HepG2 (cell line): ENCODE results near the gene PRDX3. TPM values are rescaled to one million over a fixed set of nuclear protein-coding genes. Genes with fewer than 3 reads are reported as not detected.

Source experiments
- AGO2 ChIP-seq: fragments of 200-400 bp; formaldehyde crosslinking; optimal IDR thresholded peaks from 2 replicates; pipeline ENCODE3; 2017; ENCODE audit warnings: mild to moderate bottlenecking, low read depth, low read length, moderate library complexity
- ARNTL ChIP-seq: sonication (generic); formaldehyde crosslinking; IDR thresholded peaks from 2 replicates; pipeline ENCODE4 v1.4.0; 2020; ENCODE audit warnings: mild to moderate bottlenecking, missing genetic modification reagents
- ATAD3A ChIP-seq: sonication (generic); formaldehyde crosslinking; IDR thresholded peaks from 2 replicates; pipeline ENCODE4 v1.4.0; 2020; ENCODE audit warnings: missing genetic modification reagents
- DMAP1 ChIP-seq: IDR thresholded peaks from 2 replicates; pipeline ENCODE4 v1.6.1; 2016
- EHMT2 ChIP-seq: fragments of 200-600 bp; sonication (generic); IDR thresholded peaks from 2 replicates; pipeline ENCODE4 v1.7.0; 2017; ENCODE audit warnings: antibody characterized with exemption, low read depth, low read length, borderline replicate concordance
- ELF1 ChIP-seq: sonication (generic); formaldehyde crosslinking; IDR thresholded peaks from 2 replicates; pipeline ENCODE4 v1.4.0; 2020; ENCODE audit warnings: missing genetic modification reagents
- GLI4 ChIP-seq: sonication (generic); formaldehyde crosslinking; IDR thresholded peaks from 2 replicates; pipeline ENCODE4 v1.5.1; 2020; ENCODE audit warnings: missing genetic modification reagents, mild to moderate bottlenecking, moderate library complexity, borderline replicate concordance
- GZF1 ChIP-seq: sonication (generic); formaldehyde crosslinking; IDR thresholded peaks from 2 replicates; pipeline ENCODE4 v1.5.1; 2020; ENCODE audit warnings: mild to moderate bottlenecking, missing genetic modification reagents
- HMG20A ChIP-seq: IDR thresholded peaks from 2 replicates; pipeline ENCODE4 v1.6.1; 2016; ENCODE audit warnings: borderline replicate concordance
- HOXA5 ChIP-seq: sonication (generic); formaldehyde crosslinking; IDR thresholded peaks from 2 replicates; pipeline ENCODE4 v1.4.0; 2020; ENCODE audit warnings: missing genetic modification reagents
- KDM3A ChIP-seq: IDR thresholded peaks from 2 replicates; pipeline ENCODE4 v1.6.1; 2018; ENCODE audit warnings: low read depth, missing compliant biosample characterization
- NFYB ChIP-seq: sonication (generic); formaldehyde crosslinking; IDR thresholded peaks from 2 replicates; pipeline ENCODE4 v1.4.0; 2020; ENCODE audit warnings: missing genetic modification reagents
- NONO ChIP-seq, 2 experiments: fragments of 450-650 bp in 1 of 2; sonication (generic) in 1 of 2; formaldehyde crosslinking in 1 of 2; IDR thresholded peaks in 1 of 2; conservative IDR thresholded peaks in 1 of 2; 2 replicates each; pipeline versions ENCODE4 v1.6.1 to v1.8.0; 2017 to 2022; ENCODE audit warnings: mild to moderate bottlenecking in 1 of 2, missing genetic modification reagents in 1 of 2, moderate library complexity in 1 of 2
- RFX1 ChIP-seq: fragments of 450-650 bp; IDR thresholded peaks from 2 replicates; pipeline ENCODE4 v1.6.1; 2017
- ZNF251 ChIP-seq: sonication (generic); formaldehyde crosslinking; IDR thresholded peaks from 2 replicates; pipeline ENCODE4 v1.9.0; 2021; ENCODE audit warnings: mild to moderate bottlenecking, missing genetic modification reagents
- ZNF253 ChIP-seq: sonication (generic); formaldehyde crosslinking; IDR thresholded peaks from 2 replicates; pipeline ENCODE4 v1.8.0; 2022; ENCODE audit warnings: mild to moderate bottlenecking, missing genetic modification reagents, borderline replicate concordance
- ZNF256 ChIP-seq: sonication (generic); formaldehyde crosslinking; conservative IDR thresholded peaks from 2 replicates; pipeline ENCODE4 v1.4.0; 2020; ENCODE audit warnings: missing genetic modification reagents
- ZSCAN21 ChIP-seq: sonication (generic); formaldehyde crosslinking; IDR thresholded peaks from 2 replicates; pipeline ENCODE4 v1.8.0; 2022; ENCODE audit warnings: mild to moderate bottlenecking, missing genetic modification reagents, moderate library complexity, borderline replicate concordance
- polyA plus RNA-seq, 8 experiments: library from polyadenylated mRNA; depleted of rRNA in 3 of 8; stranded (reverse) in 7 of 8; unstranded in 1 of 8; fragments of >200 nt; fragmentation: Illumina TruSeq in 4 of 8; extraction: Trizol in 4 of 8; gene quantifications; 2 replicates each; pipeline versions ENCODE4 v1.2.1 to v1.2.3, GENCODE V29; 2011 to 2016; ENCODE audit warnings: low read depth in 4 of 8, missing spikeins in 1 of 8, mixed read lengths in 1 of 8; ENCODE audit not compliant: insufficient read depth in 1 of 8
- total RNA-seq, 5 experiments: library from RNA; depleted of rRNA; stranded (reverse); fragments of >200 nt; fragmentation: Illumina TruSeq; extraction: Trizol; gene quantifications; 2 replicates each; pipeline ENCODE4 v1.2.3, GENCODE V29; 2016; ENCODE audit warnings: low read depth in 1 of 5
- TF ChIP-seq, protein P1 (sequence below): sonication (generic); formaldehyde crosslinking; IDR thresholded peaks from 2 replicates; pipeline ENCODE4 v1.9.0; 2022; ENCODE audit warnings: low read depth, missing genetic modification reagents
- TF ChIP-seq, protein P2 (sequence below): sonication (generic); formaldehyde crosslinking; IDR thresholded peaks from 2 replicates; pipeline ENCODE4 v1.4.0; 2020; ENCODE audit warnings: missing genetic modification reagents, mild to moderate bottlenecking, borderline replicate concordance
- TF ChIP-seq, protein P3 (sequence below), 2 experiments: sonication (generic) in 1 of 2; formaldehyde crosslinking in 1 of 2; IDR thresholded peaks; 2 replicates each; pipeline versions ENCODE4 v1.4.0 to v1.6.1; 2018 to 2020; ENCODE audit warnings: missing genetic modification reagents in 2 of 2, borderline replicate concordance in 1 of 2, low read depth in 1 of 2, mild to moderate bottlenecking in 1 of 2, missing biosample characterization in 1 of 2
- TF ChIP-seq, protein P4 (sequence below): sonication (generic); formaldehyde crosslinking; IDR thresholded peaks from 2 replicates; pipeline ENCODE4 v1.5.0; 2020; ENCODE audit warnings: missing genetic modification reagents
- TF ChIP-seq, protein P5 (sequence below): sonication (generic); formaldehyde crosslinking; IDR thresholded peaks from 2 replicates; pipeline ENCODE4 v1.4.0; 2020; ENCODE audit warnings: mild to moderate bottlenecking, missing genetic modification reagents

PRDX3 gene
- total and polyA plus RNA-seq, 2 of the 13 experiments (the other 11 are each of a cell fraction or from before 2014, with no cell fraction given), result 407 to 565 TPM

DNA sequence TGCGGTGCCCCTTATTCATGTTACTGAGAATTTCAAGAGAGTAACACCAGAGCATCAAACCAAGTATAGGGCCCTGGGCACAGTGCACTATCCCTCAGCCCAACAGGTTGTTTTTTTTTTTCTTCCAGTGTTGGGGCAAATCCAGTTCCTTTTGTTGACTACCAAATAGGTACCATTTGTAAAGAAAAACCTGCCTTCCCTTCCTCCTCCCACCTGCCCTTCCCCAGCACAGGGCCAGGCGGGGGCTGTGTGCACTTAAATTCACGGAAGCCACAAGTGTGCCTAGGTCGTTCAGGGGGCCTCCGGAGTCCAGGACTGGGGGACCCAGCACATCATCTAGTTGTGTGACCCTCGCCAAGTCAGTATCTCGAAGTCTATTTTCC lies 12.5 kb downstream of the PRDX3 start (continued):
- TF ChIP-seq AGO2, result peak; percentile 70
- TF ChIP-seq, protein P1, sequence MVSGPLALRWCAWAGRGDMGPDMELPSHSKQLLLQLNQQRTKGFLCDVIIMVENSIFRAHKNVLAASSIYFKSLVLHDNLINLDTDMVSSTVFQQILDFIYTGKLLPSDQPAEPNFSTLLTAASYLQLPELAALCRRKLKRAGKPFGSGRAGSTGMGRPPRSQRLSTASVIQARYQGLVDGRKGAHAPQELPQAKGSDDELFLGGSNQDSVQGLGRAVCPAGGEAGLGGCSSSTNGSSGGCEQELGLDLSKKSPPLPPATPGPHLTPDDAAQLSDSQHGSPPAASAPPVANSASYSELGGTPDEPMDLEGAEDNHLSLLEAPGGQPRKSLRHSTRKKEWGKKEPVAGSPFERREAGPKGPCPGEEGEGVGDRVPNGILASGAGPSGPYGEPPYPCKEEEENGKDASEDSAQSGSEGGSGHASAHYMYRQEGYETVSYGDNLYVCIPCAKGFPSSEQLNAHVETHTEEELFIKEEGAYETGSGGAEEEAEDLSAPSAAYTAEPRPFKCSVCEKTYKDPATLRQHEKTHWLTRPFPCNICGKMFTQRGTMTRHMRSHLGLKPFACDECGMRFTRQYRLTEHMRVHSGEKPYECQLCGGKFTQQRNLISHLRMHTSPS (CRISPR knock-in tag), result no peak
- TF ChIP-seq EHMT2, result no peak
- no peak for TF ChIP-seq ZSCAN21 (CRISPR knock-in tag)
- TF ChIP-seq, protein P2, sequence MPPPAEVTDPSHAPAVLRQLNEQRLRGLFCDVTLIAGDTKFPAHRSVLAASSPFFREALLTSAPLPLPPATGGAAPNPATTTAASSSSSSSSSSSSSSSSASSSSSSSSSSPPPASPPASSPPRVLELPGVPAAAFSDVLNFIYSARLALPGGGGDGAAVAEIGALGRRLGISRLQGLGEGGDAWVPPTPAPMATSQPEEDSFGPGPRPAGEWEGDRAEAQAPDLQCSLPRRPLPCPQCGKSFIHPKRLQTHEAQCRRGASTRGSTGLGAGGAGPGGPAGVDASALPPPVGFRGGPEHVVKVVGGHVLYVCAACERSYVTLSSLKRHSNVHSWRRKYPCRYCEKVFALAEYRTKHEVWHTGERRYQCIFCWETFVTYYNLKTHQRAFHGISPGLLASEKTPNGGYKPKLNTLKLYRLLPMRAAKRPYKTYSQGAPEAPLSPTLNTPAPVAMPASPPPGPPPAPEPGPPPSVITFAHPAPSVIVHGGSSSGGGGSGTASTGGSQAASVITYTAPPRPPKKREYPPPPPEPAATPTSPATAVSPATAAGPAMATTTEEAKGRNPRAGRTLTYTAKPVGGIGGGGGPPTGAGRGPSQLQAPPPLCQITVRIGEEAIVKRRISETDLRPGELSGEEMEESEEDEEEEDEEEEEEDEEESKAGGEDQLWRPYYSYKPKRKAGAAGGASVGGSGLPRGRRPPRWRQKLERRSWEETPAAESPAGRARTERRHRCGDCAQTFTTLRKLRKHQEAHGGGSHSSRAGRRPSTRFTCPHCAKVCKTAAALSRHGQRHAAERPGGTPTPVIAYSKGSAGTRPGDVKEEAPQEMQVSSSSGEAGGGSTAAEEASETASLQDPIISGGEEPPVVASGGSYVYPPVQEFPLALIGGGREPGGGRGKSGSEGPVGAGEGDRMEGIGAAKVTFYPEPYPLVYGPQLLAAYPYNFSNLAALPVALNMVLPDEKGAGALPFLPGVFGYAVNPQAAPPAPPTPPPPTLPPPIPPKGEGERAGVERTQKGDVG (CRISPR knock-in tag), result no peak
- no peak for TF ChIP-seq ARNTL
- TF ChIP-seq, protein P3, sequence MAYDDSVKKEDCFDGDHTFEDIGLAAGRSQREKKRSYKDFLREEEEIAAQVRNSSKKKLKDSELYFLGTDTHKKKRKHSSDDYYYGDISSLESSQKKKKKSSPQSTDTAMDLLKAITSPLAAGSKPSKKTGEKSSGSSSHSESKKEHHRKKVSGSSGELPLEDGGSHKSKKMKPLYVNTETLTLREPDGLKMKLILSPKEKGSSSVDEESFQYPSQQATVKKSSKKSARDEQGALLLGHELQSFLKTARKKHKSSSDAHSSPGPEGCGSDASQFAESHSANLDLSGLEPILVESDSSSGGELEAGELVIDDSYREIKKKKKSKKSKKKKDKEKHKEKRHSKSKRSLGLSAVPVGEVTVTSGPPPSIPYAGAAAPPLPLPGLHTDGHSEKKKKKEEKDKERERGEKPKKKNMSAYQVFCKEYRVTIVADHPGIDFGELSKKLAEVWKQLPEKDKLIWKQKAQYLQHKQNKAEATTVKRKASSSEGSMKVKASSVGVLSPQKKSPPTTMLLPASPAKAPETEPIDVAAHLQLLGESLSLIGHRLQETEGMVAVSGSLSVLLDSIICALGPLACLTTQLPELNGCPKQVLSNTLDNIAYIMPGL (CRISPR knock-in tag; IDR thresholded peaks at IDR 0.05; ENCODE audit: borderline replicate concordance in 1 of 2, low read depth in 1 of 2), result no peak
- TF ChIP-seq HMG20A (CRISPR knock-in tag), result no peak
- TF ChIP-seq, protein P4, sequence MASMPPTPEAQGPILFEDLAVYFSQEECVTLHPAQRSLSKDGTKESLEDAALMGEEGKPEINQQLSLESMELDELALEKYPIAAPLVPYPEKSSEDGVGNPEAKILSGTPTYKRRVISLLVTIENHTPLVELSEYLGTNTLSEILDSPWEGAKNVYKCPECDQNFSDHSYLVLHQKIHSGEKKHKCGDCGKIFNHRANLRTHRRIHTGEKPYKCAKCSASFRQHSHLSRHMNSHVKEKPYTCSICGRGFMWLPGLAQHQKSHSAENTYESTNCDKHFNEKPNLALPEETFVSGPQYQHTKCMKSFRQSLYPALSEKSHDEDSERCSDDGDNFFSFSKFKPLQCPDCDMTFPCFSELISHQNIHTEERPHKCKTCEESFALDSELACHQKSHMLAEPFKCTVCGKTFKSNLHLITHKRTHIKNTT (CRISPR knock-in tag), result no peak
- no peak for TF ChIP-seq ZNF253 (CRISPR knock-in tag)
- TF ChIP-seq NFYB (CRISPR knock-in tag), result no peak
- TF ChIP-seq DMAP1 (CRISPR knock-in tag), result no peak
- TF ChIP-seq, protein P5, sequence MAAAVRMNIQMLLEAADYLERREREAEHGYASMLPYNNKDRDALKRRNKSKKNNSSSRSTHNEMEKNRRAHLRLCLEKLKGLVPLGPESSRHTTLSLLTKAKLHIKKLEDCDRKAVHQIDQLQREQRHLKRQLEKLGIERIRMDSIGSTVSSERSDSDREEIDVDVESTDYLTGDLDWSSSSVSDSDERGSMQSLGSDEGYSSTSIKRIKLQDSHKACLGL (CRISPR knock-in tag), result no peak
- TF ChIP-seq ELF1 (CRISPR knock-in tag), result no peak
- no peak for TF ChIP-seq RFX1
- no peak for TF ChIP-seq NONO (IDR thresholded peaks at IDR 0.05)
- no peak for TF ChIP-seq NONO (CRISPR knock-in tag; conservative IDR thresholded peaks at IDR 0.05)
- TF ChIP-seq GZF1 (CRISPR knock-in tag), result no peak
- no peak for TF ChIP-seq ZNF251 (CRISPR knock-in tag)
- TF ChIP-seq HOXA5, result 0 out of 2 replicates have a peak, but pooled peaks have one; percentile 5
- TF ChIP-seq GLI4 (CRISPR knock-in tag), result no peak
- TF ChIP-seq KDM3A (CRISPR knock-in tag), result no peak
- no peak for TF ChIP-seq ZNF256 (CRISPR knock-in tag)
- no peak for TF ChIP-seq ATAD3A (CRISPR knock-in tag)
